GM18508 (cell line): ENCODE measurements around the gene SLC47A1.
"Not testable (repeated sequence)": the region's sequence is repeated elsewhere in the genome, so short reads cannot be mapped to it uniquely, and the experiment has no call there.

Source experiments
- ATAC-seq: cut with Tn5 transposase; IDR thresholded peaks from one replicate; pipeline ENCODE4 v1.9.1; 2021; ENCODE audit warnings: moderate number of reproducible peaks; ENCODE audit not compliant: insufficient read depth, unreplicated experiment

SLC47A1 gene

DNA sequence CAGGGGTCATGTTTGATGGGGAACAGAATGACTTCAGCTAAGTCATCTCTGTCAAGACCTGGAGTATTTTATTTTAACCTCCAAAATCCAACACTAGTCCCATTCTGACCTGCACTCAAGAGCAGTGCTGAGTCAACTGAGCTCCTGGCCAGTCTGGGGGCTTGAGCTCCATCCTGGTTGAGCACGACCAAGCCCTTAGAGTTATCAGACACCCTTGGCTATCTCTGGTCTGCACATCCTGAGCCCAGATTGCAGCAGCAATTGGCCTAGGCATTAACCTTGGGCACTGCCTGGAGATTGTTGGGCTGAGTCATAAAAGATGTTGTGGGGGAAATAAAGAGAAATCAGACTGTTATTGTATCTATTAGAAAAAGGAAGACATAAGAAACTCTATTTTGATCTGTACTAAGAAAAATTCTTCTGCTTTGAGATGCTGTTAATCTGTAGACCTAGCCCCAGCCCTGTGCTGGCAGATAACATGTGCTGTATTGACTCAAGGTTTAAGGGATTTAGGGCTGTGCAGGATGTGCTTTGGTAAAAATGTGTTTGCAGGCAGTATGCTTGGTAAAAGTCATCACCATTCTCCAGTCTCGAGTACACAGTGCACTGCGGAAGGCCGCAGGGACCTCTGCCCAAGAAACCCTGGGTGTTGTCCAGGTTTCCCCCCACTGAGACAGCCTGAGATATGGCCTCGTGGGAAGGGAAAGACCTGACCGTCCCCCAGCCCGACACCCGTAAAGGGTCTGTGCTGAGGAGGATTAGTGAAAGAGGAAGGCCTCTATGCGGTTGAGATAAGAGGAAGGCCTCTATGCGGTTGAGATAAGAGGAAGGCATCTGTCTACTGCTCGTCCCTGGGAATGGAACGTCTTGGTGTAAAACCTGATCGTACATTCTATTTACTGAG lies 14.0 kb upstream of the SLC47A1 start:
- not testable (repeated sequence) for ATAC-seq

GRCh38 chr17:19520641-19521040 lies 13.0 kb upstream of the SLC47A1 start:
- no peak for ATAC-seq

- no peak for ATAC-seq
Observed at GRCh38 chr17:19523690-19524089, 10.0 kb upstream of the SLC47A1 start.

DNA sequence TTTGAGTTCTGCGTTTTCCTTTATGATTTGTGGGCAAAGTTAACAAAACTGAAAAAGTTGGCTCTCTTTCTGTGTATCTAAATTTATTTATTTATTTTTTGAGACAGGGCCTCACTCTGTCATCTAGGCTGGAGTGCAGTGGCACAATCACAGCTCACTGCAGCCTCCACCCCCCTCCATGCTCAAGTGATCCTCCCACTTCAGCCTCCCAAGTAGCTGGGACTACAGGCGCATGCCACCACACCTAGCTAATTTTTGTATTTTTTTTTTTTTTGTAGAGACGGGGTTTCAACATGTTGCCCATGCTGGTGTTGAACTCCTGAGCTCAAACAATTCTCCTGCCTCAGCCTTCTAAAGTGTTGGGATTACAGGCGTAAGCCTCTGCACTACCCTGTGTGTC lies 6.7 kb upstream of the SLC47A1 start:
- ATAC-seq = not testable (repeated sequence)

- ATAC-seq = no peak
Observed at GRCh38 chr17:19531780-19532501, 1.7 kb upstream of the SLC47A1 start.

GRCh38 chr17:19533036-19533717 lies 477 bp upstream of the SLC47A1 start:
- ATAC-seq = no peak

DNA sequence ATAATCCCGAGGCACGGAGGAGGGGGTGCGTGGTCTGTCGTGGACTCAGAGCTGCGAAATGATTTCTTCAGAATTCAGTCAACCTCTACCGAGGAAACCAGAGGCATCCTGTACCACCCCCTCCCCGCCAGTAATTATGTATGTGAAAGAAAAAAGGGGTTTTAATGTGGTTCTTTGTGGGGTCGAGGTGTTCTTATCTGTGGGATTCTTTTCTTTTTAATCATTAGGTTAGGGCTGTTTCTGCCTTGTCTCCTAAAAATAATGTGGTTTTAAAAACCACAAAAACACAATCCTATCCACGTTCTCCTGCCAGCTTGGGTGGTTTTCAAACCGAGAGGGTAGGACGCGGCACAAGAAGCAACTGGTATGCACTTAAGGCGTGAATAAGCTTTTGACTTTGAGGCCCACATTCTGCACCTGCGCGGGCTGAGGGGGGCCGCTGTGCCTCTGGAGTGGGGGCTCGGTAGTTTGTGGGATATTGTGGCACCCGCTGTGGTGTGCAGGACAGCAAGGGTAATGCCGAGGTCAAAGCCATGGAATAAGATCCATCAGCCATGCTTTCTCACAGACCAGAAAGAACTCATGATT lies 1.0 kb downstream of the SLC47A1 start:
- no peak for ATAC-seq

GRCh38 chr17:19537111-19537510 lies 3.5 kb downstream of the SLC47A1 start:
- ATAC-seq = no peak

DNA sequence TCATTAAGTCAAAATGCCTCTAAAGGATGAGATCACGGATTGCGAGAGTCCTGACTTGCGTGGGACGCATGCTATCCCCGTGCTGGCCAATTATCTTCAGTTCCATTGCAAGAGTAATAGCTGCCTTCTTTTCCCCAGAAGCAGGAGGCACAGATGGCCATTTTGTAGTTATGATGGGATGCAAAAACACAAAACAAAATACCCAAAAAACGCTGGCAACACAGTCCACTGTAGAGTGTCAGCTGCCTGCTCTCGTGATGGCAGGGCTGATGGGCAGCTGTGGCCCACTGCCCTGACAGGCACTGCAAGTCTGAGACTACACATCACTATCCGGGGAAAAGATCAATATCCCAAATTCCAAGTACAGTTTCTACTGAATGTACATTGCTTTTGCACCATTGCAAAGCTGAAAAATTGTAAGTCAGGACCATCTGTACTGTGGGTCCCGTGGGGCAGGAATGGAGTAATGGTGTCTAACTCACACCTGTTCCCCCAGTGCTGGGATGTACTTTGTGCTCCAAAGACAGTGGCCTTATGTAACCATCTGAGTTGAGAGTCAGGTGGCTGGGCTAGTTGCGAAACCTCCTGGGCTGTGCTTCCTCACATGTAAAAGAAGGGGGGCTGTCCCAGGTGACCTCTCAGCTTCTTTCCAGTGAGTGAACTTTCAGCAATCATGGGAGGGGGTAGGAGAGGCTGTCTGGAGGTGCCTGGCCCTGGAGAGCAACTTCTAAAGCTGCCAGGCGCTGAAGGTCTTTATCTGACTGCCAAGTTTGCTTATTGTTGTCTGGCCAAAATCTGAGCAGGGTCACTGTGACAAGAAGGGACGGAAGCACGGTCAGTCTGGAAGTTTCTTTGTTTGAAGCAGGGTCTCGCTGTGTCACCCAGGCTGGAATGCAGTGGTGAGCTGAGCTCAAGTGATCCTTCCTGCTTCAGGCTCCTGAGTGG lies 4.7 kb downstream of the SLC47A1 start:
- ATAC-seq = no peak

DNA sequence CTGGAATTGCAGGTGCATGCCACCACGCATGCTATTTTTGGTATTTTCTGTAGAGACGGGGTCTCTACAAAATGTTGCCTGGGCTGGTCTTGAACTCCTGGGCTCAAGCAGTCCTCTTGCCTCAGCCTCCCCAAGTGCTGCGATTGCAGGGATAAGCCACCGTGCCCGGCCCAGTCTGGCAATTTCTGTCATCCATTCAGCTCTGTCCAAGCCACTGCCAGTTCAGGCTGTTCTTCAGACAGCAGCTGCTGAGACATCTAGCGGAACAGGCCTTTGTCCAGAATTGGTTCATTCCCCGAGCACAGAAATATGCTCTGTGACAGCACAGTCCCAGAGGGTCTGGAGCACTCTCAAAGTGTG lies 5.4 kb downstream of the SLC47A1 start:
- no peak for ATAC-seq

- no peak for ATAC-seq
Observed at GRCh38 chr17:19539841-19540311, 6.2 kb downstream of the SLC47A1 start.

- no peak for ATAC-seq
Observed at GRCh38 chr17:19540706-19541370, 7.2 kb downstream of the SLC47A1 start.

DNA sequence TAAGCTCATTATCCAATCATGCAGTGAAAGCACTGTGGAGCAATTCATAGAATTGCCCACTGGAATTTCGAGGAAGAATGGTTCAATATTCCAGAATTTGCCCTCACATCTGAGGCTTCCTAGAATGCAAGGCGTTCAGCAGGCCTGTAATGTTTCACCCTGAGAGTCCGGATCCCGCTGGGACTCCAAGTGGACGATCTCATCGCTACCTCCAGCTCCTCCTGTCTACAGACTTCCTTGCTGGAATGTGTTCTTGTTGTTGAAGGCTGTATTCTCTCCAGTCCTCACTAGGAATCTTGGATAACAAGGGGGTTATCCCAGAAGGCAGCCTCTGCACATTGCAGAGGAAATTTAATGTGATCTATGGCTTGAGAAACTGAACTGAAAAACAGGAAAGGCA lies 7.8 kb downstream of the SLC47A1 start:
- no peak for ATAC-seq

DNA sequence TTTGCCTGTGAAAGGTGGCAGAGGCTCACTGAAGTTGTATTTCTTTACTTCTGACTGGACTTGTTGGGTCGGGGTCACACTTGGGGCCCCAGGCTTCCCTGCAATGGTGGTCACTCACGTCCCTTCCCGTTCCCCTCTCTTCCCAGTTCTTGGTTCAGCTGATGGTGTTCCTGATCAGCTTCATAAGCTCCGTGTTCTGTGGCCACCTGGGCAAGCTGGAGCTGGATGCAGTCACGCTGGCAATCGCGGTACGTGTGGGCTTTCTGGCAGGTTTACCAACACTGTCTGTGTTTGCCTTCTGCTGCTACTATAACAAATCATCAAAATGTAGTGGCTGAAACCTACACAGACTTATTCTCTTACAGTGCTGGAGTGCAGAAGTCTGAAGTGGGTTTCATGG lies 8.6 kb downstream of the SLC47A1 start:
- no peak for ATAC-seq

DNA sequence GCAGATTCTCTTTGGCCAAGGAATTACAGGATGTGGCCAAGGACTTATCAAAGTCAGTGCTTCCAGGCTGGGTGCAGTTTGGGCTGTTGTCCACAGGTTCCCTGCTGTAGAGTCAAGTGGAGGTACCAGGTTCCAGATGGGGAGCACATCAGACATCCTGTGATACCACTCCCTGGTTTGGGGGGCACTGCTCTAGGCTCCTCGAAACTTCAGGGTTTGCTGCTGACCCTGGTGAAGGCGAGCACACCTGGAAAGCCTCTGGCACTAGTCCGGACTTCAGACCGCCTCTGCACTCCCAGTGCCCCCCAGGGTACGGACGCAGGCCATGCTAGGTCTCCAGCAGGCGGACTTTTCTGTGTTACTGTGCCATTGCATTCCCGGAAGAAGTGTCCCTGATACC lies 10.7 kb downstream of the SLC47A1 start:
- no peak for ATAC-seq

DNA sequence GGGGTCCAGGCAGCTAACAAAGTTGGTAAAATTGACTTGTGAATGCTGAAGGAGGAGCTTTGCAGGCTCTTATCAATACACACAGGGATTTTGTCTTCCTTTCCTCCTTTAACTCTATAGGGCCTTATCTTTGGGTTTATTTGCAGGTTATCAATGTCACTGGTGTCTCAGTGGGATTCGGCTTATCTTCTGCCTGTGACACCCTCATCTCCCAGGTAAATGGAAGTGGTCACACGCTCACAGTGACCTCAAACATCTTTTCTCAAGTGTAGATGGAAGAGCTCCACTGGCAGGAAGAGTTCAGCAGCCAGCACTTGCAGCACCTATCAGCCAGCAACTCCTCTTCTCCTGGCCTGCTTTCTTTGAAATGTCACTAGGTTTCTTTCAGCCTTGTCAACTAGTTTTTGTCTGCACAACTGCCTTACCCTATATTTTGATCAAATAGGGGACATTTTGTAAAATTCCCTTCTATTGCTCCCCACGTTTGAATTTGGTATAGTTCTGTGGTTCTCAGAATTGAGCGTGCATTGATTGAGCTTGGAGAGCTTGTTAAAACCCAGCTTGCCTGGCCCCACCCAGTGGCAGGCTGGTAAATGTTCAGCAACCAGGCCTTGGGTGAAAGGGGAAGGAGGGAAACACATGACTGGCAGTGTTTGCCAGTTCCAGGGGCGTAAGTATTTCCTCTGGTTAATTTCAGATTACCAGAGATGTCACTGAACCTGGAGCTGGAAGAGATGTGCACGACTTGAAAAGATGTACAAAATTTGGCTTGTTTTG lies 12.8 kb downstream of the SLC47A1 start:
- ATAC-seq = no peak

DNA sequence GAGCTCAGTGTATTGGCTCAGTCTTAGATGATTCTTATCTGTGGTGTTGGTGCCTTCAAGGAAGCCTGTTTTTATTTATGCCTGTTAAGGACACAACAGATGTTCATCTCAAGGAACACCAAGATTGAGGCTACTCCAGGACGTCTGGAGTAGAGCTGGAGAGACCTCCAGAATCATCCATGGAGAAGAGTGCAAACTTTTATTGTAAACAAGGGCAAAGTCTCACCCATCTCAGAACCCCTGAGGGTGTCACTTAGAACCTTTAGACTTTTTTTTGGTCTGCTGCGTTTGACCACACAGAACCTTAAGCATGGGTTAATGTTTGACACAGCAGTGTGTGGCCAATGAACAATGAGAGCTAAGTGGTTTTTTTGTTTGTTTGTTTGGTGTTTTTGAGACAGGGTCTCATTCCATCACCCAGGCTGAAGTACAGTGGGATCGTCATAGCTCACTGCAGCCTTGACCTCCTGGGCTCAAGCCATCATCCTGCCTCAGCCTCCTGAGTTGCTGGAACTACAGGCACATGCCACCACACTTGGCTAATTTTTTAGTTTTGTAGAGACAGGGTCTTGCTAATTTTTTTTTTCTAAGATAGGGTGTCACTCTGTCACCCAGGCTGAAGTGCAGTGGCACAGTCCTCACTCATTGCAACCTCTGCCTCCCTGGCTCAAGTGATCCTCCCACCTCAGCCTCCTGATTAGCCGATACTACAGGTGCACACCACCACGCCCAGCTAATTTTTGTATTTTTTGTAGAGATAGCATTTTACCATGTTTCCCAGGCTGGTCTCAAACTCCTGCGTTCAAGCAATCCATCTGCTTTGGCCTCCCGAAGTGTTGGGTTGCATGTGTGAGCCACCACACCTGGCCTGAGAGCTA lies 16.3 kb downstream of the SLC47A1 start:
- ATAC-seq = no peak
